ENCODE results near the gene MFSD1. TPM values are rescaled to one million over a fixed set of nuclear protein-coding genes. Genes with fewer than 3 reads are reported as not detected.

MFSD1 gene
- total and polyA plus RNA-seq, 2 of the 8 experiments (the other 6 are each of a cell fraction or from before 2014, with no cell fraction given): 9.3 to 11.5 TPM

- Histone ChIP-seq H3K27ac (ENCODE audit: low read depth, low read length) (no peak overlapping the region), H2AFZ (ENCODE audit: low read length) (no peak overlapping the region), H2BK20ac (ENCODE audit: low read length) (no peak overlapping the region), H3K23ac (ENCODE audit: insufficient read length) (no peak overlapping the region), H3K79me2 (ENCODE audit: control insufficient read depth in 1 of 2, insufficient read depth in 2 of 2, low read length in 2 of 2) (no peaks in the 10 kb centered on the region), H4K91ac (replicated peaks; ENCODE audit: insufficient read length, low read length) (no peak overlapping the region), H3K14ac (ENCODE audit: insufficient read length) (no peak overlapping the region), H3K4me2 (ENCODE audit: insufficient read depth in 1 of 2, low read depth in 2 of 2, low read length in 2 of 2) (no peak overlapping the region), H3K4me1 (replicated peaks in 1 of 4; ENCODE audit: control insufficient read depth in 3 of 4, insufficient read depth in 4 of 4, low read length in 3 of 4) (no peaks in the 10 kb centered on the region), H3K9me3 (ENCODE audit: insufficient read depth in 2 of 2, low read depth in 1 of 2, low read length in 1 of 2) (no peaks in the 10 kb centered on the region), H3K56ac (replicated peaks; ENCODE audit: insufficient read length, low read depth, low read length) (no peak overlapping the region), H3K9ac (replicated peaks in 1 of 4; ENCODE audit: extremely low read depth in 1 of 4, low read depth in 3 of 4, low read length in 3 of 4) (no peak overlapping the region), H3K4me3 (ENCODE audit: extremely low read depth in 1 of 4, insufficient read depth in 2 of 4, low read depth in 3 of 4, low read length in 4 of 4) (no peak overlapping the region), H2BK5ac (ENCODE audit: low read depth, low read length) (no peak overlapping the region), H3K79me1 (ENCODE audit: low read depth, low read length) (no peaks in the 10 kb centered on the region), H4K5ac (ENCODE audit: insufficient read length, low read depth, low read length) (no peak overlapping the region), H2BK15ac (ENCODE audit: low read length) (no peak overlapping the region), H2AK5ac (ENCODE audit: low read depth, low read length) (no peak overlapping the region), H3K4ac (replicated peaks; ENCODE audit: insufficient read length, low read depth, low read length) (no peak overlapping the region), H2BK12ac (ENCODE audit: low read depth, low read length) (no peak overlapping the region), H3K23me2 (ENCODE audit: low read depth, low read length) (no peaks in the 10 kb centered on the region), H4K20me1 (replicated peaks in 1 of 2; ENCODE audit: control insufficient read depth in 1 of 2, insufficient read depth in 2 of 2, low read length in 2 of 2) (no peaks in the 10 kb centered on the region), H2BK120ac (replicated peaks; ENCODE audit: low read depth, low read length) (no peak overlapping the region), H4K8ac (ENCODE audit: extremely low read depth, insufficient read depth, low read length) (no peak overlapping the region), H3K36me3 (ENCODE audit: control insufficient read depth in 2 of 4, insufficient read depth in 4 of 4, low read length in 3 of 4) (no peaks in the 10 kb centered on the region), H3K18ac (ENCODE audit: extremely low read depth, low read length) (no peak overlapping the region), H3K27me3 (replicated peaks in 1 of 4; ENCODE audit: control insufficient read depth in 3 of 4, extremely low read depth in 1 of 4, insufficient read depth in 3 of 4, low read length in 3 of 4) (no peaks in the 10 kb centered on the region)
- ChIA-PET POLR2A (ENCODE audit: partially characterized antibody) (no interaction called here), CTCF (ENCODE audit: partially characterized antibody) (interaction anchor here (0.6 kb wide), 1 partner anchor 82 kb away, joined by 3 read pairs; no protein-coding TSS in a partner anchor)
- WGBS, 2 experiments (ENCODE audit: extremely low coverage in 1 of 2, insufficient coverage in 1 of 2, insufficient read length in 1 of 2, insufficient replicate concordance in 2 of 2, low coverage in 1 of 2, low lambda C conversion rate in 2 of 2, missing lambda C conversion rate in 1 of 2): 93% methylated on average over 3 of the region's 3 CpGs; no CpG with 5 or more reads in 1 of the 2 experiments
- TF ChIP-seq TEAD4 (IDR thresholded peaks at IDR 0.05; ENCODE audit: low read depth, low read length) (no peak), SUZ12 (IDR thresholded peaks at IDR 0.05; ENCODE audit: low read length) (no peak)
- DNase-seq (ENCODE audit: low read depth in 1 of 2, low spot score in 2 of 2): no peak
- no peak for FAIRE-seq
These were observed 25.9 kb downstream of the MFSD1 start for GRCh38 chr3:158827773-158828172.

Measured in H1 (cell line).